ENCODE results near the gene RAD50. TPM values are rescaled to one million over a fixed set of nuclear protein-coding genes. Genes with fewer than 3 reads are reported as not detected.
"Not testable (repeated sequence)": the region's sequence is repeated elsewhere in the genome, so short reads cannot be mapped to it uniquely, and the experiment has no call there.

Gene RAD50
- total and polyA plus RNA-seq, 2 donors, result 8.9 to 17.6 TPM

- no peak for DNase-seq (ENCODE audit: low read depth in 6 of 9, low spot score in 9 of 9)
- H3K27ac ChIP-seq (ENCODE audit: low read depth in 1 of 2, low read length in 1 of 2), result peak overlapping the region in 1 of 2 donors; percentile 53
- H3K27me3 ChIP-seq (ENCODE audit: control insufficient read depth in 2 of 2, insufficient read depth in 1 of 2, low read length in 1 of 2), result no peaks in the 10 kb centered on the region
- H3K9me3 ChIP-seq (ENCODE audit: control insufficient read depth in 2 of 2, insufficient read depth in 1 of 2, low read length in 1 of 2), result no peaks in the 10 kb centered on the region
- 92% methylated on average over 7 of the region's 7 CpGs for WGBS
- H3K36me3 ChIP-seq (ENCODE audit: control insufficient read depth in 2 of 2, insufficient read depth in 2 of 2, low read length in 1 of 2), result no peaks in the 10 kb centered on the region
- H3K4me3 ChIP-seq (ENCODE audit: low read length in 2 of 2), result no peak overlapping the region
- peaks cover 9 to 40% of the 10 kb centered on the region in 2 donors for H3K4me1 ChIP-seq (ENCODE audit: control insufficient read depth in 2 of 2, insufficient read depth in 2 of 2, low read length in 2 of 2)
Measured at GRCh38 chr5:132689513-132689912, 132.7 kb downstream of the RAD50 start.

GRCh38 chr5:132690156-132690555, 133.4 kb downstream of the RAD50 start:
- Histone ChIP-seq H3K36me3 (ENCODE audit: control insufficient read depth in 2 of 2, insufficient read depth in 2 of 2, low read length in 1 of 2) (no peaks in the 10 kb centered on the region), H3K27me3 (ENCODE audit: control insufficient read depth in 2 of 2, insufficient read depth in 1 of 2, low read length in 1 of 2) (no peaks in the 10 kb centered on the region), H3K4me1 (ENCODE audit: control insufficient read depth in 2 of 2, insufficient read depth in 2 of 2, low read length in 2 of 2) (peaks cover 9 to 38% of the 10 kb centered on the region in 2 donors), H3K4me3 (ENCODE audit: low read length in 2 of 2) (no peak overlapping the region), H3K27ac (ENCODE audit: low read depth in 1 of 2, low read length in 1 of 2) (no peak overlapping the region), H3K9me3 (ENCODE audit: control insufficient read depth in 2 of 2, insufficient read depth in 1 of 2, low read length in 1 of 2) (no peaks in the 10 kb centered on the region)
- 96% methylated on average over 3 of the region's 3 CpGs for WGBS
- no peak for DNase-seq (ENCODE audit: low read depth in 6 of 9, low spot score in 9 of 9)

- DNase-seq (ENCODE audit: low read depth in 6 of 9, low spot score in 9 of 9); H3K4me3 ChIP-seq (ENCODE audit: low read length in 2 of 2); H3K9me3 ChIP-seq (ENCODE audit: control insufficient read depth in 2 of 2, insufficient read depth in 1 of 2, low read length in 1 of 2); H3K36me3 ChIP-seq (ENCODE audit: control insufficient read depth in 2 of 2, insufficient read depth in 2 of 2, low read length in 1 of 2); H3K27me3 ChIP-seq (ENCODE audit: control insufficient read depth in 2 of 2, insufficient read depth in 1 of 2, low read length in 1 of 2): not testable (repeated sequence)
- WGBS, result 55% methylated on average over 5 of the region's 5 CpGs
- Histone ChIP-seq H3K4me1 (ENCODE audit: control insufficient read depth in 2 of 2, insufficient read depth in 2 of 2, low read length in 2 of 2) (peaks cover 6 to 29% of the 10 kb centered on the region in 2 donors), H3K27ac (ENCODE audit: low read depth in 1 of 2, low read length in 1 of 2) (peak overlapping the region in 1 of 2 donors; percentile 41)
Measured at GRCh38 chr5:132691755-132692631, 135.2 kb downstream of the RAD50 start.

GRCh38 chr5:132692632-132692967, 135.8 kb downstream of the RAD50 start:
- Histone ChIP-seq H3K4me1 (ENCODE audit: control insufficient read depth in 2 of 2, insufficient read depth in 2 of 2, low read length in 2 of 2) (peaks cover 5 to 23% of the 10 kb centered on the region in 2 donors), H3K27ac (ENCODE audit: low read depth in 1 of 2, low read length in 1 of 2) (peak overlapping the region in 1 of 2 donors; percentile 41), H3K9me3 (ENCODE audit: control insufficient read depth in 2 of 2, insufficient read depth in 1 of 2, low read length in 1 of 2) (no peaks in the 10 kb centered on the region), H3K27me3 (ENCODE audit: control insufficient read depth in 2 of 2, insufficient read depth in 1 of 2, low read length in 1 of 2) (no peaks in the 10 kb centered on the region), H3K36me3 (ENCODE audit: control insufficient read depth in 2 of 2, insufficient read depth in 2 of 2, low read length in 1 of 2) (no peaks in the 10 kb centered on the region), H3K4me3 (ENCODE audit: low read length in 2 of 2) (no peak overlapping the region)
- no peak for DNase-seq (ENCODE audit: low read depth in 6 of 9, low spot score in 9 of 9)

Other genes with a start within 250 kb of the RAD50 start
- 1.4 TPM for gene SLC22A5, start 187.3 kb upstream of the RAD50 start, total RNA-seq
- 25.4 TPM for gene SLC22A5, start 187.3 kb upstream of the RAD50 start, polyA plus RNA-seq
- gene IRF1, start 66.2 kb upstream of the RAD50 start, total RNA-seq, result 34.7 TPM
- gene IRF1, start 66.2 kb upstream of the RAD50 start, polyA plus RNA-seq, result 47.7 TPM
- gene IL5, start 13.5 kb upstream of the RAD50 start, total RNA-seq, result not detected
- gene IL5, start 13.5 kb upstream of the RAD50 start, polyA plus RNA-seq, result 0.43 TPM
- 0.42 TPM for gene IL13, start 101.2 kb downstream of the RAD50 start, total RNA-seq
- 1.0 TPM for gene IL13, start 101.2 kb downstream of the RAD50 start, polyA plus RNA-seq
- gene IL4, start 117.0 kb downstream of the RAD50 start, total RNA-seq, result 4.5 TPM
- gene IL4, start 117.0 kb downstream of the RAD50 start, polyA plus RNA-seq, result 0.59 TPM
- gene KIF3A, start 180.6 kb downstream of the RAD50 start, total RNA-seq, result 9.9 TPM
- gene KIF3A, start 180.6 kb downstream of the RAD50 start, polyA plus RNA-seq, result 6.6 TPM
- gene CCNI2, start 190.4 kb downstream of the RAD50 start, total RNA-seq, result 8.1 TPM
- gene CCNI2, start 190.4 kb downstream of the RAD50 start, polyA plus RNA-seq, result 2.5 TPM
- 17.8 TPM for gene SEPTIN8, start 220.3 kb downstream of the RAD50 start, total RNA-seq
- 13.8 TPM for gene SEPTIN8, start 220.3 kb downstream of the RAD50 start, polyA plus RNA-seq

Measured in thymus (tissue), 11 donors.